Endodermal cell (in vitro differentiated cells): ENCODE data around the gene GPR149. TPM values are rescaled to one million over a fixed set of nuclear protein-coding genes. Genes with fewer than 3 reads are reported as not detected.
A peak's percentile ranks its signal among the peaks of the same experiment; 100 is the strongest.

Experiments used
- DNase-seq: peaks from one replicate; pipeline ENCODE4 v3.0.0-alpha.2; 2017
- H3K27ac ChIP-seq: 2 replicates; pipeline ENCODE4 v1.5.1; 2013; ENCODE audit warnings: mild to moderate bottlenecking, low read depth, low read length, moderate library complexity
- H3K27me3 ChIP-seq: 2 replicates; pipeline ENCODE4 v1.6.1; 2013; ENCODE audit warnings: mild to moderate bottlenecking, low read length, moderate library complexity; ENCODE audit not compliant: insufficient read depth, control insufficient read depth, poor library complexity, severe bottlenecking
- H3K36me3 ChIP-seq: 2 replicates; pipeline ENCODE4 v1.7.0; 2013; ENCODE audit warnings: mild to moderate bottlenecking, low read length, moderate library complexity; ENCODE audit not compliant: control insufficient read depth, insufficient read depth
- H3K4me1 ChIP-seq: one replicate; pipeline ENCODE4 v1.7.0; 2013; ENCODE audit warnings: low read length; ENCODE audit not compliant: control insufficient read depth, insufficient read depth
- H3K4me3 ChIP-seq: 2 replicates; pipeline ENCODE4 v1.5.1; 2013; ENCODE audit warnings: mild to moderate bottlenecking, low read length, moderate library complexity
- H3K9ac ChIP-seq: 2 replicates; pipeline ENCODE4 v1.6.1; 2013; ENCODE audit warnings: mild to moderate bottlenecking, low read length, moderate library complexity; ENCODE audit not compliant: poor library complexity, severe bottlenecking; ENCODE audit errors: extremely low read depth
- H3K9me3 ChIP-seq: 2 replicates; pipeline ENCODE4 v1.6.1; 2013; ENCODE audit warnings: mild to moderate bottlenecking, low read length, moderate library complexity; ENCODE audit not compliant: control insufficient read depth
- H3K27ac Mint-ChIP-seq: 2 replicates; pipeline ENCODE4 v1.8.0; 2020; ENCODE audit warnings: mixed read lengths
- H3K27me3 Mint-ChIP-seq: 2 replicates; pipeline ENCODE4 v1.8.0; 2021; ENCODE audit warnings: mild to moderate bottlenecking, mixed read lengths; ENCODE audit not compliant: insufficient read depth
- H3K36me3 Mint-ChIP-seq: 2 replicates; pipeline ENCODE4 v1.8.0; 2020; ENCODE audit warnings: low read depth, mixed read lengths
- H3K4me1 Mint-ChIP-seq: 2 replicates; pipeline ENCODE4 v1.8.0; 2020; ENCODE audit warnings: mixed read lengths
- H3K4me3 Mint-ChIP-seq: 2 replicates; pipeline ENCODE4 v1.8.0; 2020; ENCODE audit warnings: mild to moderate bottlenecking, moderate library complexity, mixed read lengths
- H3K9me3 Mint-ChIP-seq: 2 replicates; pipeline ENCODE4 v1.8.0; 2020; ENCODE audit warnings: mild to moderate bottlenecking, mixed read lengths
- WGBS, 2 experiments: methylation state at CpG; one replicate each; pipeline versions ENCODE4 v1.1.5 to v1.1.7; 2013; ENCODE audit warnings: missing lambda C conversion rate in 2 of 2, mixed read lengths in 1 of 2; ENCODE audit not compliant: insufficient coverage in 1 of 2, insufficient read length in 1 of 2; 5-methylcytosine and 5-hydroxymethylcytosine counted together
- total RNA-seq, 2 donors: library from RNA; stranded (reverse); fragmentation: NEBNext Ultra II Directional in 1 of 2; extraction: Animal tissue kit (Norgen Biotek cat#: 25700) in 1 of 2; gene quantifications; 2 replicates in 1 of 2; 3 replicates in 1 of 2; pipeline ENCODE4 v1.2.1, GENCODE V29; 2021
- TF ChIP-seq, protein P1 (sequence below): fragments of 200-600 bp; sonication (generic); conservative IDR thresholded peaks from 2 replicates; pipeline ENCODE4 v1.5.0; 2021; ENCODE audit warnings: antibody characterized with exemption, mild to moderate bottlenecking

The GPR149 gene
- total RNA-seq, 2 donors from 2014 or later: not detected

DNA sequence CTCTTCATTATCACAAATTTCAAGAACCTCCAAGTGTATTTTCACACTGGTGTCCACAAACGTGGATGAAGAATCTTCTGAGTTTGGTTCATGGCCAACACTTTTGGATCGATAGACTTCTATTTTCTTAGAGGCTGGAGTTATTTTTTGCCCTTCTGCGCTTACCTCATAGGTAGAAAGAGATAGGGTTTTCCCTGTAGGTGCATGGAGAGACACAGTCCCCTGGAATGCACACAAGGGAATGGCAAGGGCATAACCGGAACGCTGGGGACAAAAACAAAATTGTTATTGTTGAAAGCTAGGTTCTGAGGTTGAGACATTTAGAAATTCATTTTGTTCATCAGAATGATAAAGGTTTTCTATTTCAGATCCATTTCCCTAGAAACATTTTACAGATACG lies 92.0 kb downstream of the GPR149 start:
- H3K27me3 ChIP-seq: peaks cover 6% of the 10 kb centered on the region
- TF ChIP-seq, protein P1, sequence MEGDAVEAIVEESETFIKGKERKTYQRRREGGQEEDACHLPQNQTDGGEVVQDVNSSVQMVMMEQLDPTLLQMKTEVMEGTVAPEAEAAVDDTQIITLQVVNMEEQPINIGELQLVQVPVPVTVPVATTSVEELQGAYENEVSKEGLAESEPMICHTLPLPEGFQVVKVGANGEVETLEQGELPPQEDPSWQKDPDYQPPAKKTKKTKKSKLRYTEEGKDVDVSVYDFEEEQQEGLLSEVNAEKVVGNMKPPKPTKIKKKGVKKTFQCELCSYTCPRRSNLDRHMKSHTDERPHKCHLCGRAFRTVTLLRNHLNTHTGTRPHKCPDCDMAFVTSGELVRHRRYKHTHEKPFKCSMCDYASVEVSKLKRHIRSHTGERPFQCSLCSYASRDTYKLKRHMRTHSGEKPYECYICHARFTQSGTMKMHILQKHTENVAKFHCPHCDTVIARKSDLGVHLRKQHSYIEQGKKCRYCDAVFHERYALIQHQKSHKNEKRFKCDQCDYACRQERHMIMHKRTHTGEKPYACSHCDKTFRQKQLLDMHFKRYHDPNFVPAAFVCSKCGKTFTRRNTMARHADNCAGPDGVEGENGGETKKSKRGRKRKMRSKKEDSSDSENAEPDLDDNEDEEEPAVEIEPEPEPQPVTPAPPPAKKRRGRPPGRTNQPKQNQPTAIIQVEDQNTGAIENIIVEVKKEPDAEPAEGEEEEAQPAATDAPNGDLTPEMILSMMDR: no peak
- H3K4me1 ChIP-seq: peaks cover 4% of the 10 kb centered on the region
- no peaks in the 10 kb centered on the region for H3K9me3 ChIP-seq
- no peaks in the 10 kb centered on the region for H3K36me3 ChIP-seq
- Mint-ChIP-seq H3K4me3 (no peak overlapping the region), H3K27me3 (peaks cover 4% of the 10 kb centered on the region), H3K27ac (no peak overlapping the region), H3K9me3 (no peaks in the 10 kb centered on the region), H3K4me1 (peaks cover 3% of the 10 kb centered on the region), H3K36me3 (no peaks in the 10 kb centered on the region)
- H3K27ac ChIP-seq: no peak overlapping the region
- H3K4me3 ChIP-seq: no peak overlapping the region
- no peak for DNase-seq
- no peak overlapping the region for H3K9ac ChIP-seq
- 90 to 91% methylated on average over 2 to 6 of the region's 6 CpGs for WGBS, 2 experiments

- TF ChIP-seq, protein P1: peak; percentile 82
- peaks cover 5% of the 10 kb centered on the region for H3K4me1 Mint-ChIP-seq
- H3K27me3 ChIP-seq: peaks cover 35% of the 10 kb centered on the region
- WGBS, 2 experiments: 27% methylated on average over 2 of the region's 3 CpGs; no CpG with 5 or more reads in 1 of the 2 experiments
- no peaks in the 10 kb centered on the region for H3K36me3 ChIP-seq
- no peak overlapping the region for H3K4me3 ChIP-seq
- no peaks in the 10 kb centered on the region for H3K9me3 Mint-ChIP-seq
- H3K27me3 Mint-ChIP-seq: peaks cover 18% of the 10 kb centered on the region
- H3K27ac Mint-ChIP-seq: no peak overlapping the region
- H3K4me3 Mint-ChIP-seq: no peak overlapping the region
- H3K27ac ChIP-seq: no peak overlapping the region
- no peaks in the 10 kb centered on the region for H3K9me3 ChIP-seq
- H3K36me3 Mint-ChIP-seq: no peaks in the 10 kb centered on the region
- no peak for DNase-seq
- peaks cover 6% of the 10 kb centered on the region for H3K4me1 ChIP-seq
- no peak overlapping the region for H3K9ac ChIP-seq
These were observed 95.0 kb downstream of the GPR149 start for GRCh38 chr3:154334973-154335420.

DNA sequence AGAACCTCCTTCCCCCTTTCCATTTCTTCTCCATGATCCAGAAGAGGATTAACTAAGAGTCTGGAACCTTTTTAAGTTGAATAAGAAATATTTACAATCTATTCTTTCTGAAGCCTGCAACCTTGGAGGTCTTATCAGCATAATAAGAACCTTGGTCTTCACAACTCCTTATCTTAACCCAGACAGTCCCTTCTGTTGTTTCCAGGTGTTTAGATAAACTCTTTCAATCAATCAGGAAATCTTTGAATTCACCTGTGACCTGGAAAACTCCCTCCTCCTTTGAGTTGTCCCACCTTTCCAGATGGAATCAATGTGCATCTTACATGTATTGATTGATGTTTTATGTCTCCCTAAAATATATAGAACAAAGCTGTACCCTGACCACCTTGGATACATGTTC lies 102.1 kb downstream of the GPR149 start:
- H3K9ac ChIP-seq: no peak overlapping the region
- TF ChIP-seq, protein P1: no peak
- H3K9me3 Mint-ChIP-seq: no peaks in the 10 kb centered on the region
- no peak overlapping the region for H3K27ac ChIP-seq
- H3K36me3 Mint-ChIP-seq: no peaks in the 10 kb centered on the region
- no peak overlapping the region for H3K27ac Mint-ChIP-seq
- DNase-seq: no peak
- no peaks in the 10 kb centered on the region for H3K9me3 ChIP-seq
- H3K4me3 Mint-ChIP-seq: no peak overlapping the region
- H3K4me3 ChIP-seq: no peak overlapping the region
- peaks cover 20% of the 10 kb centered on the region for H3K4me1 ChIP-seq
- H3K4me1 Mint-ChIP-seq: peaks cover 26% of the 10 kb centered on the region
- H3K27me3 Mint-ChIP-seq: peaks cover 14% of the 10 kb centered on the region
- no peaks in the 10 kb centered on the region for H3K36me3 ChIP-seq
- H3K27me3 ChIP-seq: peaks cover 28% of the 10 kb centered on the region
